Spleen (tissue), 7 donors: ENCODE data around the gene NDUFB7.

Source experiments
- POLR2A ChIP-seq, 3 donors: fragments of 450-650 bp; IDR thresholded peaks; one replicate each; pipeline ENCODE4 v1.5.1; 2017; ENCODE audit warnings: antibody characterized with exemption in 3 of 3, mild to moderate bottlenecking in 1 of 3
- POLR2AphosphoS5 ChIP-seq, 3 donors: sonication (generic); formaldehyde crosslinking; IDR thresholded peaks; one replicate each; pipeline ENCODE4 v1.5.1; 2017; ENCODE audit warnings: antibody characterized with exemption in 3 of 3
- TF ChIP-seq, protein P1 (sequence below), 11 experiments: fragments of 200-600 bp in 7 of 11; fragments of 450-650 bp in 4 of 11; sonication (generic) in 4 of 11; IDR thresholded peaks in 8 of 11; conservative IDR thresholded peaks in 3 of 11; 1 replicate in 7 of 11; 2 replicates in 4 of 11; pipeline versions ENCODE4 v1.4.0 to v1.8.0; 2016 to 2021; ENCODE audit warnings: antibody characterized with exemption in 11 of 11, inconsistent platforms in 4 of 11, mild to moderate bottlenecking in 1 of 11
- donor health status: DM: no; HTN: no; CAD: no; lungs with moderate emphysema.
- donor health status: DM: no; HTN: no; CAD: no.
- donor health status: DM: no; HTN: no; CAD: no.

DNA sequence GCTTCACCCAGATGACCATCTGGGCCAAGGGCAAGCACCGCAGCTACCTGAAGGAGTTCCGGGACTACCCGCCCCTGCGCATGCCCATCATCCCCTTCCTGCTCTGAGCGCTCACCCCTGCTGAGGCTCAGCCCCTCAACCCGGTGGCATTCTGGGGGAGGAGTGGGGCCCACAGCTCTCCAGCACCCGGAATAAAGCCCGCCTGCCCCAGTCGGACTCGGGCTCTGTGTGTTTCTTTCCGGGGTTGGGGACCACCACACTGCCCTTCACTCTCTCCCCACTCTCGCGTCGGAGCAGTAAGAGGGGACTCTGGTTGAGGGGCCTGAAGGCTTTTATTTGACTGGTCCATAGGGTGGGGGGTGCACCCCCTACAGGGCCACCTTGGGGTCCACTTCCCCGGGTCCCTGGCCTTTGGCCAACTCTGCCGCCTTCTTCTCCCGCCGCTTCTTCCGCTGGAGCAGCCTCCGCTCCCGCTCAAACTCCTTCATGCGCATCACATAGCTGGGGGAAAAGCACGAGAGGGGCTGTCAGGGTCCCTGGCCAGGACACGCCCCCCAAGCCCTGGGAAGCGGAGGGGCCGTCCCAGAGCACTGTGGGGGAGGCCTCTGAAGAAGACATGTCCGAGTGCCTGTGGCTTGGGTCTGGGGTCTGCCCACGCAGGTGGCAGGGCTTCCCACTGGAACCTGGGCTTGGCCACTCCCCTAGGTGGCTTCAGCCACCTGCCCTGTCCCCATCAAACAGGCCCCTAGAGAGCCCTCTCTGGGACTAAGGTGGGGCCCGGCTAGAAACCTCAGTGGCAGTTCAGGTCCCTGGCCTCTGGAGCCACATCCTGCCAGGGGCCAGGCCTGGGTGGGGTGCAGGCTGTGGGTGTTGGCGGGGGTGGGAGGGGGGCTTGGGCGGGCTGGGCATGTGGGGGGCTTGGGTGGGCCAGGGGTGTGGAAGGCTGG, 5.8 kb downstream of the NDUFB7 start:
- TF ChIP-seq, protein P1, sequence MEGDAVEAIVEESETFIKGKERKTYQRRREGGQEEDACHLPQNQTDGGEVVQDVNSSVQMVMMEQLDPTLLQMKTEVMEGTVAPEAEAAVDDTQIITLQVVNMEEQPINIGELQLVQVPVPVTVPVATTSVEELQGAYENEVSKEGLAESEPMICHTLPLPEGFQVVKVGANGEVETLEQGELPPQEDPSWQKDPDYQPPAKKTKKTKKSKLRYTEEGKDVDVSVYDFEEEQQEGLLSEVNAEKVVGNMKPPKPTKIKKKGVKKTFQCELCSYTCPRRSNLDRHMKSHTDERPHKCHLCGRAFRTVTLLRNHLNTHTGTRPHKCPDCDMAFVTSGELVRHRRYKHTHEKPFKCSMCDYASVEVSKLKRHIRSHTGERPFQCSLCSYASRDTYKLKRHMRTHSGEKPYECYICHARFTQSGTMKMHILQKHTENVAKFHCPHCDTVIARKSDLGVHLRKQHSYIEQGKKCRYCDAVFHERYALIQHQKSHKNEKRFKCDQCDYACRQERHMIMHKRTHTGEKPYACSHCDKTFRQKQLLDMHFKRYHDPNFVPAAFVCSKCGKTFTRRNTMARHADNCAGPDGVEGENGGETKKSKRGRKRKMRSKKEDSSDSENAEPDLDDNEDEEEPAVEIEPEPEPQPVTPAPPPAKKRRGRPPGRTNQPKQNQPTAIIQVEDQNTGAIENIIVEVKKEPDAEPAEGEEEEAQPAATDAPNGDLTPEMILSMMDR (IDR thresholded peaks at IDR 0.05 in 8 of 11, conservative IDR thresholded peaks at IDR 0.05 in 3 of 11) = no peak
- no peak for TF ChIP-seq POLR2A (IDR thresholded peaks at IDR 0.05)
- TF ChIP-seq POLR2AphosphoS5 (IDR thresholded peaks at IDR 0.05) = no peak
